GM23248 (cell line): Measurements from ENCODE around the gene CCDC150. TPM values are rescaled to one million over a fixed set of nuclear protein-coding genes. Genes with fewer than 3 reads are reported as not detected.
"Not testable (repeated sequence)": the region's sequence is repeated elsewhere in the genome, so short reads cannot be mapped to it uniquely, and the experiment has no call there.

Experiments
- DNase-seq: peaks from one replicate; pipeline ENCODE4 v3.0.0-alpha.2; 2015
- H2AFZ ChIP-seq: fragments of 200-600 bp; sonication (generic); 2 replicates; pipeline ENCODE4 v1.6.1; 2016; ENCODE audit warnings: antibody characterized with exemption
- H3F3A ChIP-seq: fragments of 200-600 bp; sonication (generic); 2 replicates; pipeline ENCODE4 v1.6.1; 2016; ENCODE audit warnings: mild to moderate bottlenecking, antibody characterized with exemption, mixed run types; ENCODE audit not compliant: insufficient read depth
- H3K27ac ChIP-seq: fragments of 200-600 bp; sonication (generic); 2 replicates; pipeline ENCODE4 v1.5.1; 2016; ENCODE audit warnings: mild to moderate bottlenecking
- H3K27me3 ChIP-seq: fragments of 200-600 bp; sonication (generic); replicated peaks from 2 replicates; pipeline ENCODE4 v1.6.1; 2016; ENCODE audit warnings: mild to moderate bottlenecking; ENCODE audit not compliant: insufficient read depth
- H3K36me3 ChIP-seq: fragments of 200-600 bp; sonication (generic); 2 replicates; pipeline ENCODE4 v1.6.1; 2016; ENCODE audit warnings: low read depth, mild to moderate bottlenecking
- H3K4me1 ChIP-seq: fragments of 200-600 bp; sonication (generic); 2 replicates; pipeline ENCODE4 v1.6.1; 2016; ENCODE audit warnings: mild to moderate bottlenecking; ENCODE audit not compliant: insufficient read depth
- H3K4me2 ChIP-seq: fragments of 200-600 bp; sonication (generic); one replicate; pipeline ENCODE4 v1.6.1; 2016; ENCODE audit warnings: mild to moderate bottlenecking; ENCODE audit not compliant: unreplicated experiment
- H3K4me3 ChIP-seq: fragments of 200-600 bp; sonication (generic); 2 replicates; pipeline ENCODE4 v1.5.1; 2016; ENCODE audit warnings: mild to moderate bottlenecking
- H3K79me2 ChIP-seq: fragments of 200-600 bp; sonication (generic); 2 replicates; pipeline ENCODE4 v1.6.1; 2016; ENCODE audit warnings: mild to moderate bottlenecking; ENCODE audit not compliant: insufficient read depth
- H3K9ac ChIP-seq: fragments of 200-600 bp; sonication (generic); 2 replicates; pipeline ENCODE4 v1.6.1; 2016; ENCODE audit warnings: mild to moderate bottlenecking
- H3K9me2 ChIP-seq: fragments of 200-600 bp; sonication (generic); 2 replicates; pipeline ENCODE4 v1.6.1; 2016; ENCODE audit warnings: mixed run types, mild to moderate bottlenecking, moderate library complexity; ENCODE audit not compliant: insufficient read depth
- H3K9me3 ChIP-seq: fragments of 200-600 bp; sonication (generic); one replicate; pipeline ENCODE4 v1.6.1; 2017; ENCODE audit warnings: low read depth
- H4K20me1 ChIP-seq: fragments of 200-600 bp; sonication (generic); 2 replicates; pipeline ENCODE4 v1.6.0; 2016; ENCODE audit not compliant: insufficient read depth
- EZH2 ChIP-seq: fragments of 200-600 bp; sonication (generic); IDR thresholded peaks from 2 replicates; pipeline ENCODE4 v1.6.1; 2018; ENCODE audit warnings: antibody characterized with exemption, mild to moderate bottlenecking; ENCODE audit not compliant: insufficient read depth, poor library complexity, severe bottlenecking
- EZH2phosphoT487 ChIP-seq: fragments of 200-600 bp; sonication (generic); IDR thresholded peaks from 2 replicates; pipeline ENCODE4 v1.6.1; 2018; ENCODE audit warnings: antibody characterized with exemption, moderate library complexity, mild to moderate bottlenecking, low read depth; ENCODE audit not compliant: insufficient read depth
- WGBS, 2 experiments: methylation state at CpG; one replicate each; pipeline ENCODE4 v1.1.6; 2015 to 2017; ENCODE audit warnings: low lambda C conversion rate in 2 of 2, low coverage in 1 of 2; ENCODE audit errors: missing lambda C conversion rate in 2 of 2; 5-methylcytosine and 5-hydroxymethylcytosine counted together
- in situ Hi-C: fragments of 300-500 bp; cut with MboI; formaldehyde crosslinking; loops from 2 replicates; pipeline ENCODE4 v1.15.0; 2020
- polyA plus RNA-seq: library from polyadenylated mRNA; unstranded; fragments of >200 nt; fragmentation: Nextera tagmentation; extraction: Ambion mirVana; gene quantifications from 2 replicates; pipeline ENCODE4 v1.2.1, GENCODE V29; 2016
- total RNA-seq: library from RNA; depleted of rRNA; stranded (reverse); fragments of >200 nt; shearing (Covaris generic); gene quantifications from 2 replicates; pipeline ENCODE4 v1.2.3, GENCODE V29; 2014

The CCDC150 gene
- total and polyA plus RNA-seq, 2 experiments from 2014 or later = 0.65 to 2.1 TPM

DNA sequence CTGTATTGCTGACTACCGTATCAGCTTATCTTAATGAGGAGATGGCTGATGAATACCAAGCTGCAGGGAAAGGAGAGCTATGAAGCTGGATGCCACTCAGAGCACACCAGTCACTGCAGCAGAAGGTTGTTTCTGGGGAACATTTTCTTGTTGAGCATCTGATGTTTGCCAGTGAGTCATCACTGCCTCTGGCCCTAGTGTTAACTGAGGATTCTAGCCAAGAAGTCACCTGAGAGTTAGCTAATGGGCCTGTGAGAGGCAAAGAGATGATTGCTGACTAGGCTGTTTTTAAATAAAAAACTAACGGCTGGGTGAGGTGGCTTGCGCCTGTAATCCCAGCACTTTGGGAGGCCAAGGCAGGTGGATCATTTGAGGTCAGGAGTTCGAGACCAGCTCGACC is 37.9 kb downstream of the CCDC150 start:
- in situ Hi-C loops = no loop called here
- Histone ChIP-seq H2AFZ (no peak overlapping the region), H3K9me3 (no peaks in the 10 kb centered on the region), H3K27ac (no peak overlapping the region), H4K20me1 (no peaks in the 10 kb centered on the region), H3K4me2 (no peak overlapping the region), H3K9ac (no peak overlapping the region), H3K27me3 (no peaks in the 10 kb centered on the region), H3K79me2 (no peaks in the 10 kb centered on the region), H3K4me3 (no peak overlapping the region), H3K4me1 (no peaks in the 10 kb centered on the region), H3F3A (no peaks in the 10 kb centered on the region), H3K36me3 (no peaks in the 10 kb centered on the region), H3K9me2 (no peaks in the 10 kb centered on the region)
- TF ChIP-seq EZH2 = no peak
- TF ChIP-seq EZH2phosphoT487 = no peak
- DNase-seq = peak; percentile 49
- 85 to 89% methylated on average over 5 of the region's 5 CpGs for WGBS, 2 experiments

DNA sequence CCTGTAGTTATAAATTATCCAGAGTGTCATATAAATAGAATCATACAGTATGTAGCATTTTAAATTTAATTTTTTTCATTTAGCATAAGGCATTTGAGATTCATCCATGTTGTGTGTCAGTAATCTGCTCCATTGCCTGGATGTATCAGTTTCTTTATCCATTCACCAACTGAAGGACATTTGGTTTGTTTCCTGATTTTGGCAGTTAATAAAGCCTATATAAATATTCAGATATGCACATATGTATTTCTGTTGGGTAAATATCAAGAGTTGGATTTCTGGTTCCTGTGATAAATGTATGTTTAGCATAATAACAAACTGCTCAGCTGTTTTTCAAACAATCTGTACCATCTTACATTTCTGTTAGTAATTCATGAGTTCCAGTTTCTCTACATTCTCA is 39.9 kb downstream of the CCDC150 start:
- no peaks in the 10 kb centered on the region for H3K27me3 ChIP-seq
- no peak overlapping the region for H3K4me2 ChIP-seq
- H4K20me1 ChIP-seq = no peaks in the 10 kb centered on the region
- in situ Hi-C loops = no loop called here
- no peak overlapping the region for H2AFZ ChIP-seq
- no peaks in the 10 kb centered on the region for H3F3A ChIP-seq
- DNase-seq = no peak
- H3K27ac ChIP-seq = no peak overlapping the region
- H3K9me3 ChIP-seq = no peaks in the 10 kb centered on the region
- no peaks in the 10 kb centered on the region for H3K9me2 ChIP-seq
- H3K9ac ChIP-seq = no peak overlapping the region
- H3K4me1 ChIP-seq = no peaks in the 10 kb centered on the region
- H3K79me2 ChIP-seq = no peaks in the 10 kb centered on the region
- no peaks in the 10 kb centered on the region for H3K36me3 ChIP-seq
- H3K4me3 ChIP-seq = no peak overlapping the region
- no peak for TF ChIP-seq EZH2phosphoT487
- TF ChIP-seq EZH2 = no peak

DNA sequence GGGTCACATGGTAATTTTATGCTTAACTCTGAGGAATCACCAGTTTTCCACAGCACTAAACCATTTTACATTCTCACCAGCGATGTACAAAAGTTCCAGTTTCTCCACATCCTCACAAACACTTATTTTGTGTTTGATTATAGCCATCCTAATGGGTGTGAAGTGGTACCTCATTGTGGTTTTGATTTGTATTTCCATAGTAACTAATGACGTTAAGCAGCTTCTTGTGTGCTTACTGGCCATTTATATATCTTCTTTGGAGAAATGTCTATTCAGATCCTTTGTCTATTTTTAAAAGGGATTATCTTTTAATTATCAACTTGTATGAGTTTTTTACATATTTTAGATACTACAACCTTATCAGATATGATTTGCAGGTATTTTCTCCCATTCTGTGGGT is 42.0 kb downstream of the CCDC150 start:
- H3K27me3 ChIP-seq = no peaks in the 10 kb centered on the region
- H3K79me2 ChIP-seq = no peaks in the 10 kb centered on the region
- in situ Hi-C loops = no loop called here
- H3K4me3 ChIP-seq = no peak overlapping the region
- H3K4me1 ChIP-seq = no peaks in the 10 kb centered on the region
- no peak overlapping the region for H3K27ac ChIP-seq
- H3K9me2 ChIP-seq = no peaks in the 10 kb centered on the region
- peaks cover 11% of the 10 kb centered on the region for H3K9me3 ChIP-seq
- WGBS, 2 experiments = 97 to 100% methylated on average over 2 of the region's 2 CpGs
- DNase-seq = no peak
- H2AFZ ChIP-seq = no peak overlapping the region
- no peaks in the 10 kb centered on the region for H3K36me3 ChIP-seq
- H3K9ac ChIP-seq = no peak overlapping the region
- H4K20me1 ChIP-seq = no peaks in the 10 kb centered on the region
- TF ChIP-seq EZH2phosphoT487 (no peak), EZH2 (no peak)
- no peaks in the 10 kb centered on the region for H3F3A ChIP-seq
- H3K4me2 ChIP-seq = no peak overlapping the region

DNA sequence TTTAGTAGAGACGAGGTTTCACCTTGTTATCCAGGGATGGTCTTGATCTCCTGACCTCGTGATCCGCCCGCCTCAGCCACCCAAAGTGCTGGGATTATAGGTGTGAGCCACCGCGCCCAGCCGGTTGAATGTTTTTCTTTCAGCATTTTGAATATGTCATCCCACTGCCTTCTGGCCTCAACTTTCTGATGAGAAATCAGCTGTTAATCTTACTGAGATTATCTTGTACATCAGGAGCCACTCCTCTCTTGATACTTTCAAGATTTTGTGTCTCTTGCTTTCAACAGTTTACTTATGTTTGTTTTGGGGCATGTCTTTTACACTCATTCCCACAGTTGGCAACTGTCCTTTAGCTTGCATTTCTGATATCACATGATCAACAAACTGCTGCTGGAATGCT is 46.3 kb downstream of the CCDC150 start:
- no peaks in the 10 kb centered on the region for H3K36me3 ChIP-seq
- H3K9me3 ChIP-seq = peaks cover 11% of the 10 kb centered on the region
- no peak overlapping the region for H3K4me2 ChIP-seq
- no peak for DNase-seq
- no peak overlapping the region for H3K9ac ChIP-seq
- H4K20me1 ChIP-seq = no peaks in the 10 kb centered on the region
- H3K4me3 ChIP-seq = no peak overlapping the region
- H3K27ac ChIP-seq = no peak overlapping the region
- no peak overlapping the region for H2AFZ ChIP-seq
- H3K79me2 ChIP-seq = no peaks in the 10 kb centered on the region
- WGBS, 2 experiments = 91 to 97% methylated on average over 7 of the region's 7 CpGs
- no peaks in the 10 kb centered on the region for H3K9me2 ChIP-seq
- H3K4me1 ChIP-seq = no peaks in the 10 kb centered on the region
- TF ChIP-seq EZH2 (no peak), EZH2phosphoT487 (no peak)
- H3K27me3 ChIP-seq = no peaks in the 10 kb centered on the region
- no peaks in the 10 kb centered on the region for H3F3A ChIP-seq
- in situ Hi-C loops = no loop called here

DNA sequence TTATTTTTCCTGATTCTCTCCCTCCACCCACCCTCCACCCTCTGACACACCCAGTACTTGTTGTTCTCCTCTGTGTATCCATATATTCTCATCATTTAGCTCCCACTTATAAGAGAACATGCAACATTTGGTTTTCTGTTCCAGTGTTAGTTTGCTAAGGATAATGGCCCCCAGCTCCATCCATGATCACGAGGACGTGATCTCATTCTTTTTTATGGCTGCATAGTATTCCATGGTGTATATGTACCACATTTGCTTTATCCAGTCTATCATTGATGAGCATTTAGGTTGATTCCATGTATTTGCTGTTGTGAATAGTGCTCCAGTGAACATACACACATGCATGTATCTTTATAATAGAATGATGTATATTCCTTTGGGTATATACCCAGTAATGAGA is 47.2 kb downstream of the CCDC150 start:
- H3K4me2 ChIP-seq, H3K9me2 ChIP-seq, H3K27ac ChIP-seq, H3K36me3 ChIP-seq, H2AFZ ChIP-seq, H3K4me3 ChIP-seq, in situ Hi-C loops, H3K4me1 ChIP-seq, H4K20me1 ChIP-seq, H3K9ac ChIP-seq, H3F3A ChIP-seq, H3K79me2 ChIP-seq, DNase-seq, H3K27me3 ChIP-seq: not testable (repeated sequence)
- H3K9me3 ChIP-seq = peaks cover 11% of the 10 kb centered on the region
- 96 to 98% methylated on average over 2 of the region's 2 CpGs for WGBS, 2 experiments
